WTC11 (cell line): ENCODE results near the gene TTC28. TPM values are rescaled to one million over a fixed set of nuclear protein-coding genes. Genes with fewer than 3 reads are reported as not detected.

Experiments
- ATAC-seq: fragments of 200-7000 bp; cut with Tn5 transposase; 2 replicates; pipeline ENCODE4 v1.10.0; 2021; ENCODE audit warnings: mild to moderate bottlenecking, moderate library complexity
- CTCF ChIA-PET: fragments of 300-600 bp; sonication (Branson Sonifier 250); formaldehyde crosslinking; loops from one replicate; lab custom pipeline; 2021; ENCODE audit warnings: antibody characterized with exemption; lab: Charles Lee
- POLR2A ChIA-PET: fragments of 350-600 bp; sonication (Branson Sonifier 250); formaldehyde crosslinking; loops from one replicate; lab custom pipeline; 2021; ENCODE audit warnings: antibody characterized with exemption; lab: Charles Lee
- DNase-seq: peaks from one replicate; pipeline ENCODE4 v3.0.0; 2021; ENCODE audit warnings: low spot score
- H3K27ac Mint-ChIP-seq: 2 replicates; pipeline ENCODE4 v1.8.0; 2021; ENCODE audit warnings: mixed read lengths
- H3K27me3 Mint-ChIP-seq: 2 replicates; pipeline ENCODE4 v1.8.0; 2021; ENCODE audit warnings: low read depth, mild to moderate bottlenecking, moderate library complexity, mixed read lengths
- H3K36me3 Mint-ChIP-seq: 2 replicates; pipeline ENCODE4 v1.8.0; 2021; ENCODE audit warnings: mixed read lengths
- H3K4me1 Mint-ChIP-seq: 2 replicates; pipeline ENCODE4 v1.8.0; 2022; ENCODE audit warnings: mixed read lengths
- H3K4me3 Mint-ChIP-seq: 2 replicates; pipeline ENCODE4 v1.8.0; 2021; ENCODE audit warnings: mild to moderate bottlenecking, moderate library complexity, mixed read lengths
- H3K9me3 Mint-ChIP-seq: 2 replicates; pipeline ENCODE4 v1.8.0; 2021; ENCODE audit warnings: mixed read lengths
- CREM ChIP-seq: sonication (generic); formaldehyde crosslinking; IDR thresholded peaks from 2 replicates; pipeline ENCODE4 v1.8.1; 2022; ENCODE audit warnings: mild to moderate bottlenecking, missing genetic modification reagents, moderate library complexity
- ELF4 ChIP-seq: sonication (generic); formaldehyde crosslinking; IDR thresholded peaks from 2 replicates; pipeline ENCODE4 v1.8.1; 2022; ENCODE audit warnings: low read depth, mild to moderate bottlenecking, moderate library complexity, missing genetic modification reagents
- ESRRA ChIP-seq: sonication (generic); formaldehyde crosslinking; IDR thresholded peaks from 2 replicates; pipeline ENCODE4 v1.8.1; 2022; ENCODE audit warnings: mild to moderate bottlenecking, missing genetic modification reagents, borderline replicate concordance
- ETV6 ChIP-seq: sonication (generic); formaldehyde crosslinking; IDR thresholded peaks from 2 replicates; pipeline ENCODE4 v1.8.1; 2022; ENCODE audit warnings: mild to moderate bottlenecking, missing genetic modification reagents
- GTF2I ChIP-seq: fragments of 250-450 bp; sonication (Bioruptor Pico); conservative IDR thresholded peaks from 2 replicates; pipeline ENCODE4 v1.4.0; 2021; ENCODE audit warnings: mild to moderate bottlenecking
- HMGXB4 ChIP-seq: sonication (generic); formaldehyde crosslinking; IDR thresholded peaks from 2 replicates; pipeline ENCODE4 v1.8.1; 2023; ENCODE audit warnings: mild to moderate bottlenecking, moderate library complexity, missing genetic modification reagents
- IRF1 ChIP-seq: sonication (generic); formaldehyde crosslinking; IDR thresholded peaks from 2 replicates; pipeline ENCODE4 v1.8.0; 2023; ENCODE audit warnings: missing genetic modification reagents
- MAX ChIP-seq: sonication (generic); formaldehyde crosslinking; IDR thresholded peaks from 2 replicates; pipeline ENCODE4 v1.8.0; 2022; ENCODE audit warnings: mild to moderate bottlenecking, missing genetic modification reagents
- NR3C1 ChIP-seq: sonication (generic); formaldehyde crosslinking; conservative IDR thresholded peaks from 2 replicates; pipeline ENCODE4 v1.8.1; 2023; ENCODE audit warnings: low read depth, mild to moderate bottlenecking, missing genetic modification reagents
- SP1 ChIP-seq: sonication (generic); formaldehyde crosslinking; conservative IDR thresholded peaks from 2 replicates; pipeline ENCODE4 v1.8.1; 2022; ENCODE audit warnings: missing genetic modification reagents
- TEAD4 ChIP-seq: sonication (generic); formaldehyde crosslinking; IDR thresholded peaks from 2 replicates; pipeline ENCODE4 v1.8.0; 2022; ENCODE audit warnings: mild to moderate bottlenecking, missing genetic modification reagents
- TP53 ChIP-seq: sonication (generic); formaldehyde crosslinking; IDR thresholded peaks from 2 replicates; pipeline ENCODE4 v1.8.1; 2023; ENCODE audit warnings: mild to moderate bottlenecking, missing genetic modification reagents
- USF2 ChIP-seq: sonication (generic); formaldehyde crosslinking; IDR thresholded peaks from 2 replicates; pipeline ENCODE4 v1.8.1; 2023; ENCODE audit warnings: mild to moderate bottlenecking, missing genetic modification reagents, moderate library complexity
- ZBTB43 ChIP-seq: sonication (generic); formaldehyde crosslinking; IDR thresholded peaks from 2 replicates; pipeline ENCODE4 v1.8.1; 2023; ENCODE audit warnings: mild to moderate bottlenecking, missing genetic modification reagents
- ZNF121 ChIP-seq: sonication (generic); formaldehyde crosslinking; IDR thresholded peaks from 2 replicates; pipeline ENCODE4 v1.8.0; 2023; ENCODE audit warnings: missing genetic modification reagents
- ZNF232 ChIP-seq: sonication (generic); formaldehyde crosslinking; IDR thresholded peaks from 2 replicates; pipeline ENCODE4 v1.8.0; 2022; ENCODE audit warnings: mild to moderate bottlenecking, missing genetic modification reagents
- ZNF281 ChIP-seq: sonication (generic); formaldehyde crosslinking; IDR thresholded peaks from 2 replicates; pipeline ENCODE4 v1.8.0; 2023; ENCODE audit warnings: mild to moderate bottlenecking, missing genetic modification reagents
- ZNF317 ChIP-seq: sonication (generic); formaldehyde crosslinking; IDR thresholded peaks from 2 replicates; pipeline ENCODE4 v1.8.1; 2023; ENCODE audit warnings: low read depth, mild to moderate bottlenecking, moderate library complexity, missing genetic modification reagents, borderline replicate concordance
- ZNF396 ChIP-seq: fragments of 250-450 bp; sonication (Bioruptor Pico); IDR thresholded peaks from 2 replicates; pipeline ENCODE4 v1.8.0; 2021; ENCODE audit warnings: mild to moderate bottlenecking, moderate library complexity, borderline replicate concordance
- ZNF416 ChIP-seq: fragments of 250-450 bp; sonication (Bioruptor Pico); IDR thresholded peaks from 2 replicates; pipeline ENCODE4 v1.9.0; 2021; ENCODE audit warnings: mild to moderate bottlenecking, inconsistent platforms
- total RNA-seq: library from RNA; stranded (reverse); gene quantifications from 3 replicates; pipeline ENCODE4 v1.2.3, GENCODE V29; 2021
- TF ChIP-seq, protein P1 (sequence below): sonication (generic); formaldehyde crosslinking; conservative IDR thresholded peaks from 2 replicates; pipeline ENCODE4 v1.8.1; 2022; ENCODE audit warnings: mild to moderate bottlenecking, missing genetic modification reagents
- TF ChIP-seq, protein P2 (sequence below): sonication (generic); formaldehyde crosslinking; IDR thresholded peaks from 2 replicates; pipeline ENCODE4 v1.8.1; 2022; ENCODE audit warnings: missing genetic modification reagents, borderline replicate concordance
- TF ChIP-seq, protein P3 (sequence below): sonication (generic); formaldehyde crosslinking; IDR thresholded peaks from 2 replicates; pipeline ENCODE4 v1.8.1; 2022; ENCODE audit warnings: mild to moderate bottlenecking, moderate library complexity, missing genetic modification reagents

The TTC28 gene
- total RNA-seq, 1 experiment from 2014 or later: 13.0 TPM

GRCh38 chr22:28373831-28374230 lies 305.8 kb downstream of the TTC28 start (continued):
- TF ChIP-seq GTF2I (CRISPR knock-in tag): no peak
- TF ChIP-seq, protein P1, sequence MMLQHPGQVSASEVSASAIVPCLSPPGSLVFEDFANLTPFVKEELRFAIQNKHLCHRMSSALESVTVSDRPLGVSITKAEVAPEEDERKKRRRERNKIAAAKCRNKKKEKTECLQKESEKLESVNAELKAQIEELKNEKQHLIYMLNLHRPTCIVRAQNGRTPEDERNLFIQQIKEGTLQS (CRISPR knock-in tag): no peak
- no peak for TF ChIP-seq USF2 (CRISPR knock-in tag)
- TF ChIP-seq CREM (CRISPR knock-in tag): no peak
- TF ChIP-seq SP1 (CRISPR knock-in tag): no peak
- no peak for TF ChIP-seq ZBTB43
- TF ChIP-seq MAX (CRISPR knock-in tag): no peak
- TF ChIP-seq ZNF396 (CRISPR knock-in tag): no peak
- no peak for TF ChIP-seq ZNF416
- no peak for TF ChIP-seq ZNF317 (CRISPR knock-in tag)
- TF ChIP-seq, all 79 proteins: peak for 0

GRCh38 chr22:28369854-28370253 lies 309.8 kb downstream of the TTC28 start:
- H3K9me3 Mint-ChIP-seq: peaks cover 10% of the 10 kb centered on the region
- no peak; the same call in 1 of the 2 replicates for ATAC-seq
- ChIA-PET POLR2A (no interaction called here), CTCF (no interaction called here)
- H3K27ac Mint-ChIP-seq: peak overlapping the region; percentile 11; the same call in 1 of the 2 replicates
- no peaks in the 10 kb centered on the region for H3K27me3 Mint-ChIP-seq
- H3K4me1 Mint-ChIP-seq: no peaks in the 10 kb centered on the region
- H3K4me3 Mint-ChIP-seq: no peak overlapping the region
- no peak for DNase-seq
- H3K36me3 Mint-ChIP-seq: no peaks in the 10 kb centered on the region
- no peak for TF ChIP-seq ELF4
- TF ChIP-seq, protein P2, sequence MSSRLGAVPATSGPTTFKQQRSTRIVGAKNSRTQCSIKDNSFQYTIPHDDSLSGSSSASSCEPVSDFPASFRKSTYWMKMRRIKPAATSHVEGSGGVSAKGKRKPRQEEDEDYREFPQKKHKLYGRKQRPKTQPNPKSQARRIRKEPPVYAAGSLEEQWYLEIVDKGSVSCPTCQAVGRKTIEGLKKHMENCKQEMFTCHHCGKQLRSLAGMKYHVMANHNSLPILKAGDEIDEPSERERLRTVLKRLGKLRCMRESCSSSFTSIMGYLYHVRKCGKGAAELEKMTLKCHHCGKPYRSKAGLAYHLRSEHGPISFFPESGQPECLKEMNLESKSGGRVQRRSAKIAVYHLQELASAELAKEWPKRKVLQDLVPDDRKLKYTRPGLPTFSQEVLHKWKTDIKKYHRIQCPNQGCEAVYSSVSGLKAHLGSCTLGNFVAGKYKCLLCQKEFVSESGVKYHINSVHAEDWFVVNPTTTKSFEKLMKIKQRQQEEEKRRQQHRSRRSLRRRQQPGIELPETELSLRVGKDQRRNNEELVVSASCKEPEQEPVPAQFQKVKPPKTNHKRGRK (CRISPR knock-in tag): no peak
- TF ChIP-seq ESRRA (CRISPR knock-in tag): no peak
- TF ChIP-seq NR3C1 (CRISPR knock-in tag): no peak
- no peak for TF ChIP-seq ZNF121
- TF ChIP-seq ZBTB43: no peak
- TF ChIP-seq ETV6: no peak
- TF ChIP-seq TEAD4 (CRISPR knock-in tag): no peak

DNA sequence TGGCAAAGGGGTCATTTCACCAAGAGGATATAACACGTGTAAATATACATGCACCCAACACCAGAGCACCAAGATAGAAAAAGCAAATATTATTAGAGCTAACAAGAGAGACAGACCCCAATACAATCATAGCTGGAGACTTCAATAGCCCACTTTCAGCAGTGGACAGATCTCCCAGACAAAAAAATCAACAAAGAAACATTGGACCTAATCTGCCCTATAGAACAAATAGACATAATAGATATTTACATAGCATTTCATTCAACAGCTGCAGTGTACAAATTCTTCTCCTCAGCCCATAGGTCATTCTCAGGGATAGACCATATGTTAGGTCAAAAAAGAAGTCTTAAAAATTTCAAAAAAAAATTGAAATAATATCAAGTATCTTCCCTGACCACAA lies 312.8 kb downstream of the TTC28 start:
- Mint-ChIP-seq H3K4me3 (no peak overlapping the region), H3K9me3 (peaks cover 39% of the 10 kb centered on the region)
- CTCF ChIA-PET: no interaction called here
- TF ChIP-seq ZNF396 (CRISPR knock-in tag): no peak
- no peak for TF ChIP-seq ZNF281
- TF ChIP-seq, protein P3, sequence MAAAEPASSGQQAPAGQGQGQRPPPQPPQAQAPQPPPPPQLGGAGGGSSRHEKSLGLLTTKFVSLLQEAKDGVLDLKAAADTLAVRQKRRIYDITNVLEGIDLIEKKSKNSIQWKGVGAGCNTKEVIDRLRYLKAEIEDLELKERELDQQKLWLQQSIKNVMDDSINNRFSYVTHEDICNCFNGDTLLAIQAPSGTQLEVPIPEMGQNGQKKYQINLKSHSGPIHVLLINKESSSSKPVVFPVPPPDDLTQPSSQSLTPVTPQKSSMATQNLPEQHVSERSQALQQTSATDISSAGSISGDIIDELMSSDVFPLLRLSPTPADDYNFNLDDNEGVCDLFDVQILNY (CRISPR knock-in tag): no peak
- no peak for TF ChIP-seq TP53 (CRISPR knock-in tag)
- TF ChIP-seq ZNF232 (CRISPR knock-in tag): no peak
- TF ChIP-seq HMGXB4: no peak
- TF ChIP-seq IRF1 (CRISPR knock-in tag): no peak

More for the DNA sequence above, 312.8 kb downstream of the TTC28 start:
- POLR2A ChIA-PET: no interaction called here
- Mint-ChIP-seq H3K27me3 (peaks cover 3% of the 10 kb centered on the region; the same call in 1 of the 2 replicates), H3K36me3 (peaks cover 27% of the 10 kb centered on the region), H3K4me1 (no peaks in the 10 kb centered on the region), H3K27ac (no peak overlapping the region)
- ATAC-seq (no peak), DNase-seq (no peak)
